GM18873 (cell line): Measurements from ENCODE around the gene MRTFB.

Source experiments
- ATAC-seq: cut with Tn5 transposase; IDR thresholded peaks from one replicate; pipeline ENCODE4 v1.9.1; 2021; ENCODE audit warnings: mild to moderate bottlenecking, moderate library complexity, moderate number of reproducible peaks; ENCODE audit not compliant: unreplicated experiment, low FRiP score

Gene MRTFB

DNA sequence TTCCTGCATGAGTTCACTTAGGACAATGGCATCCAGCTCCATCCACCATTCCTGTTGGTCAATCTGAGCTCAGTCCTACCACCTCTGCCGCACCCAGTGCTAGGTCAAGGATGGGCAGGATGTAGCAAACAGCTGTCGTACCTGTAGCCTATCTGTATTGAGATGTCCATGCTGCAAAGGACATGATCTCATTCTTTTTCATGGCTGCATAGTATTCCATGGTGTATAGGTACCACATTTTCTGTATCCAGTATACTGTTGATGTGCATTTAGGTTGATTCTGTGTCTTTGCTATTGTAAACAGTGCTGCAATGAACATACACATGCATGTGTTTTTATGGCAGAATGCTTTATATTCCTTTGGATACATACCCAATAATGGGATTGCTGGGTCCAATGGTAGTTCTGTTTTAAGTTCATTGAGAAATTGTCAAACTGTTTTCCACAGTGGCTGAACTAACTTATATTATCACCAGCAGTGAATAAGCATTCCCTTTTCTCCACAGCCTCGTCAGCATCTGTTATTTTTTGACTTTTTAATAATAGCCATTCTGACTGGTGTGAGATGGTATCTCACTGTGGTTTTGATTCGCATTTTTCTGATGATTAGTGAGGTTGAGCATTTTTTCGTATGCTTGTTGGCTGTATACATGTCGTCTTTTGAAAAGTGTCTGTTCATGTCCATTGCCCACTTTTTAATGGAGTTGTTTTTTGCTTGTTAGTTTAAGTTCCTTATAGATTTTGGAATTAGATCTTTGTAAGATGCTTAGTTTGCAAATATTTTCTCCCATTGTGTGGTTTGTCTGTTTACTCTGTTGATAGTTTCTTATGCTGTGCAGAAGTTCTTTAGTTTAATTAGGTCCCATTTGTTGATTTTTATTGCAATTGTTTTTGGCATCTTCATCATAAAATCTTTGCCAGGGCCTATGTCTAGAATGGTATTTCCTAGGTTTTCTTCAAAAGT is 7.2 kb upstream of the MRTFB start:
- ATAC-seq = no peak

GRCh38 chr16:14069818-14070217 is 1.3 kb upstream of the MRTFB start:
- ATAC-seq = no peak

DNA sequence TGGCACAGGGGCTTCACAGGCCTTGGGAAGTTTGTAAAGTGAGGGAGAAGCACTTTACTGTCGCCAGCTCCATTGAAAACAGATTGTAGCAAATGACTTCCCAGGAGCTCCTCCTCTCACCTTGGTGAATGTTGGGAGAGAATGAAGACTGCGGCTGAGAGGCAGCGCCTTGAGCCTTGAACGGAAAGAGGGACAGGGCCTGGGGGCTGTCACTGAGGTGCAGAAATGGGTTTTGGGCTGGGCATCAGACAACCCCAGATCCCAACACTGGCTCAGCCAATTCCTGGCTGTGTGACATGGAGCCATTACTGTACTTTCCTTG is 603 bp upstream of the MRTFB start:
- no peak for ATAC-seq

DNA sequence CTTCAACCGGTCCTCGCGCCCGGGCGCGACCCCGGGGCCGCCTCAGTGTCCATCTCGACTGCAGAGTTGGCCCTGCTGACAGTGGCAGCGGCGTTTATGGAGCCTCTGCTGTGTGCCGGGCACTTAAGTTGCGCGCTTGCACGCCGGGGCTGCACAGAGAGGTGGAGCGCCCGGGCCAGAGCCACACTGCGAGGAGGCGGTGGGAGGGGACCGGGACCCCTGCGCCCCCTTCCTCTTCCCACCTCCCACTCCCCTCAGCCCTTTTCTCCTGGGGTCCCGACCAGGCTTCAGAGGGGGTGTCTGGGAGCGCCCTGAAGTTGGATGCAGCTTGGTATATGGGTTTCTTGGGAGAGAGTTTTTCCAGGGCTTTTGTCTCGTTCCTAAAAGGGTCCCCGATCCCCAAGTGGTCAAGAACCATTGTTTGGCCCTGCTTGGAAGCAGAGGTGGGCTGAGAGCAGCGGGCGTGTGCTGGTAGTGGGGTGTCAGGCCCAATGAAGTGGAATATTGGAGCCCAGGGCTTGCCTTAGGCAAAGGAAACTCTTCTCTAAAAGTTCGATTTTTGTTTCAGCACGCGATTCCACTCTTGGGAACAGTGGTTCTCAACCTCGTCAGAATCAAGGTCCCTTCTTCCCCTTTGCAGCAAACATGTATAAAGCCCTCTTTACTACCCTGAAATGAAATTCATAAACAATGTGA is 605 bp downstream of the MRTFB start:
- no peak for ATAC-seq

DNA sequence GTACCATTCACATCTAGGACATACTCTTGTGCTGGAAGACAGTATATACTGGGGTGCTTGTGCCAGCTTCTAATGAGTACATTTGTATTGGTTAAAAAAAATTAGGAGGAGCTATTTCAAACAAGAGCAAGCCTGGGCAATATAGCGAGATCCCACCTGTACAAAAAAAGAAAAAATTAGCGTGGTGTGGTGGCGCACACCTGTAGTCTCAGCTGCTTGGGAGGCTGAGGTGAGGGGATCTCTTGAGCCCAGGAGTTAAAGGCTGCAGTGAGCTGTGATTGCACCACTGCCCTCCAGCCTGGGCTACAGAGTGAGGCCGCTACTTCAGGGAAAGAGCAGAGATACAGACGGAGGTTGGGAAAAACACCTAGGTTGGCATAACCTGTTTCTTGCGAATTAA is 1.2 kb downstream of the MRTFB start:
- ATAC-seq = no peak

DNA sequence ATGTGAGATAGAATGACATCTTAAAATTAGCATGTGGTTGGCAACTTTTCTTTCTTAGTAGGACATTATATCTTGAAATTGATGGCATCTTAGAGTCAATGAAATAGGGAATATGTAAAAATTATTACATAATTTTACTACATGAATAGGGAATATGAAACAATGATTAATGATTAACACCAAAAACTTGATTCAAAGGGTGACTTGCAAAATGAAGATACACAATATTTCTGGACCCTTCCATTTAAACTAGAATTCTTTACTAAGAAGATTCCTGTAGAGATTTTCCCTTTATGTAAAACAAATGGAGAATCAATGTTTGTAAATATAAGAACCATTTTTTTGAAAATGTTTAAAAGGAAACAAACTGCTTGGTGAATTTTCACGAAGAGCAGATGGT is 3.4 kb downstream of the MRTFB start:
- no peak for ATAC-seq

GRCh38 chr16:14077918-14078317 is 6.8 kb downstream of the MRTFB start:
- ATAC-seq = no peak

DNA sequence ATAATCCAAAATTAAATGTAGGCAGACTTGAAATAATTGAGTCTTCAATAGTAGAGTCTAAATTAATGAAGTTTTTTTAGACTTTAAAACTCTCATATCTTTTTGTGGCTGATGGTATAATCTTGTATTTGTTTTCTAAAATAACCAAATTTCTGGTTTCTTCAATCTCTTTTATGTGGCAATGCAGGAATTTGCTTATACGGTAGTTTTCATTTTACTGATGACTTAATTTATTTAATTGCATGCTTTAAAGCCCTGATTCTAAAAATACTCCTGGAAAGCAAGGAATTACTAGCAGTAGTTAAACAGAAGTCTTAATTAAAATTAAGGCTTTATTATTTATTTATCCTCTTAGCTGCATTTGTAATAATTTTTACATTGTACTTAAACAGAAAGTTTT is 15.4 kb downstream of the MRTFB start:
- ATAC-seq = no peak

DNA sequence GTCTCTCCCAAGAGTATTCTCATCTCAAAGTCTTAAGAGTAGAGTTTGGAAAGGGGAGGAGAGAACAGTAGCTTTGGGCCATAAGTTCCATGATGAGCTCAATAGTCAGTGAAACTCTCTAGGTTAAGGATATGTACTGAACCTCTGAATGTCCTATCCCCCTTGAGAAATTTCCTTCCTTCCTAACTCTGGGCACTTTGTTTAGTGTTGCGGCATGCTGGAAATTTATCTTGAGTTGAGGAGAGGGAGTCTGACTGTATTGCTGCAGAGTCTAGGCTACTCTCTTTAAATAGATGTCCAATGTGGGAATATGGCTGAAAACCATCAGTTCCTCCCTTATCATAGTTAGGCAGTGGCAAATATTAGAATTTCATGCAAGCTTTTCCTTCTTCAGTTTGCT is 16.1 kb downstream of the MRTFB start:
- ATAC-seq = no peak

DNA sequence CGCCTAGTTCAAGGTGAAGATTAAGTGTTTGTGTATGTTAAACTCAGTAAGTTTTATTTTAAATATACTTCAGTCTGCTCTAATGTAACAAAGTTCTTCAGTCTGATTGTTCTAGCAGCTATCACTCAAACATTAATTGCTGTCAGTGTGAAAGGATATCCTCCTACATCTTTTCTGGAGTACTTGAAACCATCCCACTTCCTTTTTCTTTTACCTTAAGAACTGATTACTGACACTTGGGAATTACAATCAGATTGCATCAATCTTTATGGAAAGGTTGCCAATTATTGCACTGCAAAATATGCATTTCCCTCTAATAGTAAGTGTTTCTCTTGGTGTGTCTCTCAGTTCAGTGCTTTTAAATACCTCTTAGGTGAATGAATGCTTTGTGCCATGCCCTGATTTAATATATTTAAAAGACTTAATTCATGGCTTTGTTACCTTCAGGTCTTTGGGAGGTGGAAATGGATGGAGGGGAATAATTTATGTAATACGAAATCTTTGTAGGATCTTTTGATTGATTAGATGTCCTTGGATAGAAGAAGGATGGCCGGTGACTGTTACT is 16.6 kb downstream of the MRTFB start:
- ATAC-seq = no peak

DNA sequence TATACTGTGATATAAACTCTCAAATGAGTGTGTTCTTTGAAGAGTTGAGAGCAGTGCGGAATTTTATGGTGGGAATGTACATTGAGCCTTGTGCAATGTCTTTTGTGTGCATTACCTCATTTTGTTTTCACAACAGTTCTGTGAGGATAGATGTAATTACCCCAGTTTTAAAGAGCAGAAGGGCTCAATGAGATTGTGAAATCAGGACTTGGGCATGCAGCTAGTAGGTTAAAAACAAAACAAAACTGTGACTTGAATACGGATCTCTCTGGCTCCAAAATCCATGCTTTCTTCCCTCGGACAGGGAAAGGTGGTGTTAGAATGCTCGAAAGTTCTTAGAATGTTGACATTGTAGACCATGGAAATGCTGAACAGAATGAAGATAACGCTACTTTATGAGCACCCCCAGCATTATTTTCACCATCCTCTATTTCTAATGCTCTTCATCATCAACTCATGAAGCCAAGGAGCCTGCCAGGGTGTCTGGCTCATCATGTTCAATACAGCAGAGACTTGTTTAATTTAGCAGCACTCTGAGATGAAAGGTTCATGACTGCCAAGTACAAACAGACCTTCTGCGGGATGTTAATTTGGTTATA is 17.1 kb downstream of the MRTFB start:
- no peak for ATAC-seq

- ATAC-seq = no peak
Measured at GRCh38 chr16:14089283-14089823, 18.2 kb downstream of the MRTFB start.

- no peak for ATAC-seq
Measured at GRCh38 chr16:14092561-14092960, 21.4 kb downstream of the MRTFB start.

- no peak for ATAC-seq
Measured at GRCh38 chr16:14095883-14096551, 24.9 kb downstream of the MRTFB start.

- ATAC-seq = no peak
Measured at GRCh38 chr16:14097182-14097959, 26.3 kb downstream of the MRTFB start.

DNA sequence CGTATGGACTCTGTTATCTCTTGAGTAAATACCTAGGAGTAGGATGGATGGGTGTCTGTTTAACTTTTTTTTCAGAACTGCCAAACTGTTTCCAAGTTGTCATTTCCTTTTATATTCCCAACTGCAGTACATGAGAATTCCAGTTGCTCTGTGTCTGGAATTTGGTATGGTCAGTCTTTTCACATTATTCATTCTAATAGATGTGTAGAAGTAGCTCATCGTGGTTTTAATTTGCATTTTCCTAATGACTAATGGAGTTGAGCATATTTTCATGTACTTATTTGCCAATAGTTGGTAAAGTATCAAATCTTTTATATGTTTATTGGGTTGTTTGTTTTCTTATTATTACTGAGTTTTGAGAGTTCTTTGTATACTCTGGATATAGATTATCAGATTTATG is 27.0 kb downstream of the MRTFB start:
- no peak for ATAC-seq

DNA sequence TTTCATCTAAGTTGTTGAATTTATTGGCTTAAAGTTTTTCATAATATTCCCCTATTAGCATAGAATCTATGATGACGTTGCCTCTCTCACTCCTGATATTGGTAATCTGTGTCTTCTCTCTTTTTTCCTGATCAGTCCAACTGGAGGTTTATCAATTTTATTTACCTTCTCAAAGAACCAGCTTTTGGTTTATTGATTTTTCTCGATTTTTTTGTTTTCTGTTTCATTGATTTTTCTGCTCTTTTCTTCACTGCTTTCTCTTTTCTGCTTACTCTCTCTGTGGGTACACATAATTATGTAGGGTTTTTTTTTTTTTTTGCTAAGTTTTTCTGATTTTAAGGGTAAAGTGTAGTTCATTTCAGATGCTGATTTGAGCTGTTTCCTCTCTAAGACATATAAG is 29.7 kb downstream of the MRTFB start:
- ATAC-seq = no peak

DNA sequence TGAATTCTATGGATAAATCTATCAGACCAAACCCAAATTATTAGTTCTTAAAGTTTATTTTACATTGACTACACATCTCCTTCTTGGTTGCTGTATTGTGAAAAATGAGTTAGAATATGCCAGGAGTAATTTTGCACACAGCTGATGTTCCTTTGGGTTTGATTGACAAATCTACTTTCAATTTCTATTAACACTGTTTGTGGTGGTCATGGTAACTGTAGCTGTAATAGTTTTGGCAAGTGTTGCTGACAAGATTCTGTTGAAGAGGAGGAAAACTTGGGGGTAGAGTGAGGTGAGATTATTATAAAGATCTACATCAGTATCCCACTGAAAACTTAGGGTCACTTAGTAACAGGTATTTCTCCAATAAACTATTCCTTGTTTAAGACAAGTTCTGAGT is 30.3 kb downstream of the MRTFB start:
- no peak for ATAC-seq

GRCh38 chr16:14102925-14103720 is 32.0 kb downstream of the MRTFB start:
- ATAC-seq = no peak
